ENCODE data around the gene CFAP299. TPM values are rescaled to one million over a fixed set of nuclear protein-coding genes. Genes with fewer than 3 reads are reported as not detected.

CFAP299 gene
- total and polyA plus RNA-seq, 2 of the 8 experiments (the other 6 are each of a cell fraction or from before 2014, with no cell fraction given): not detected

DNA sequence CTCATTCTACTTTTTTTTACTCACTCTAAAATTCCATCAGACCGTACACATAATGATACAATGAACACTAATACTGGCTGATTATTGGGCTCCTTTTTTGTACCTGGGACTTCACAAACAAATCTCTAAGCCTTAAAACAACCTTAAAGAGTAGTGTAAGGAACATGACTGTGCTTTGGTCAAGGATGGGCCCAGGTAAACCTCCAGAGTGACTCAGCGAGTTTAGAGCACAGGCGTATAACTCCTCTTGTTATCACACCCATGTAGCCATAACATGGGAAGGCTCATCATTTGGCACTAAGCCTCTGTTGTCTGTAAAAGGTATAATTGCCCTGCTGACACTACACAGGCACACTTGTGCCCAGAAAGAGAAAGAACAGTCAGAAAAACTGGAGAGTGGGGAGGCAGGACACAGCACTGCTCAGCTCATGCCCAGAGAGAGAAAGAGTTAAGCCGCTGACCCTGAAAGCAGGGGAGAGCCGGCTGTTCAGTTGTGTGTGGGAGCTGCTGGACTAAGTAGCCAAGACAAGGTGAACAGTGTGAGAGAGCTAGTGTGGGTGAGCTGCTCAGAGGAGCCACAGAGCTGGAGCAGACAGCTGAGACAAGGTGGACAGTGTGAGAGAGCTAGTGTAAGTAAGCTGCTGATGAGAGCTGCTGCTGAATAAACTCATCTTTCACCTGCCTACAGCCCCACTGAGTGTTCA, 375.4 kb downstream of the CFAP299 start:
- no peak overlapping the region for H3K27ac ChIP-seq (ENCODE audit: low read depth, low read length)

More for the DNA sequence above, 375.4 kb downstream of the CFAP299 start:
- Histone ChIP-seq H3K4ac (replicated peaks; ENCODE audit: insufficient read length, low read depth, low read length) (no peak overlapping the region), H3K4me2 (ENCODE audit: insufficient read depth in 1 of 2, low read depth in 2 of 2, low read length in 2 of 2) (no peak overlapping the region), H3K4me3 (ENCODE audit: extremely low read depth in 1 of 4, insufficient read depth in 2 of 4, low read depth in 3 of 4, low read length in 4 of 4) (no peak overlapping the region), H4K20me1 (replicated peaks in 1 of 2; ENCODE audit: control insufficient read depth in 1 of 2, insufficient read depth in 2 of 2, low read length in 2 of 2) (no peaks in the 10 kb centered on the region), H3K18ac (ENCODE audit: extremely low read depth, low read length) (no peak overlapping the region), H2BK15ac (ENCODE audit: low read length) (no peak overlapping the region), H2AFZ (ENCODE audit: low read length) (peak overlapping the region; percentile 72; the same call in 1 of the 2 replicates), H3K79me1 (ENCODE audit: low read depth, low read length) (no peaks in the 10 kb centered on the region), H3K9me3 (ENCODE audit: insufficient read depth in 2 of 2, low read depth in 1 of 2, low read length in 1 of 2) (no peaks in the 10 kb centered on the region), H3K9ac (replicated peaks in 1 of 4; ENCODE audit: extremely low read depth in 1 of 4, low read depth in 3 of 4, low read length in 3 of 4) (no peak overlapping the region), H3K4me1 (replicated peaks in 1 of 4; ENCODE audit: control insufficient read depth in 3 of 4, insufficient read depth in 4 of 4, low read length in 3 of 4) (no peaks in the 10 kb centered on the region), H4K8ac (ENCODE audit: extremely low read depth, insufficient read depth, low read length) (no peak overlapping the region), H4K5ac (ENCODE audit: insufficient read length, low read depth, low read length) (no peak overlapping the region), H4K91ac (replicated peaks; ENCODE audit: insufficient read length, low read length) (peak overlapping the region; percentile 38), H2BK20ac (ENCODE audit: low read length) (no peak overlapping the region), H2BK120ac (replicated peaks; ENCODE audit: low read depth, low read length) (no peak overlapping the region), H3K23me2 (ENCODE audit: low read depth, low read length) (no peaks in the 10 kb centered on the region), H3K56ac (replicated peaks; ENCODE audit: insufficient read length, low read depth, low read length) (no peak overlapping the region), H2BK5ac (ENCODE audit: low read depth, low read length) (no peak overlapping the region), H3K14ac (ENCODE audit: insufficient read length) (no peak overlapping the region), H3K27me3 (replicated peaks in 1 of 4; ENCODE audit: control insufficient read depth in 3 of 4, extremely low read depth in 1 of 4, insufficient read depth in 3 of 4, low read length in 3 of 4) (no peaks in the 10 kb centered on the region), H3K36me3 (ENCODE audit: control insufficient read depth in 2 of 4, insufficient read depth in 4 of 4, low read length in 3 of 4) (no peaks in the 10 kb centered on the region), H3K79me2 (ENCODE audit: control insufficient read depth in 1 of 2, insufficient read depth in 2 of 2, low read length in 2 of 2) (no peaks in the 10 kb centered on the region), H3K23ac (ENCODE audit: insufficient read length) (no peak overlapping the region), H2AK5ac (ENCODE audit: low read depth, low read length) (no peak overlapping the region), H2BK12ac (ENCODE audit: low read depth, low read length) (no peak overlapping the region)
- TF ChIP-seq BACH1 (IDR thresholded peaks at IDR 0.05; ENCODE audit: low read length) (peak; percentile 75), MAFK (IDR thresholded peaks at IDR 0.05; ENCODE audit: low read depth, low read length) (0 out of 2 replicates have a peak, but pooled peaks have one; percentile 17), BRCA1 (IDR thresholded peaks at IDR 0.05; ENCODE audit: low read depth, low read length) (no peak)
- POLR2A ChIA-PET (ENCODE audit: partially characterized antibody): no interaction called here
- WGBS, 2 experiments (ENCODE audit: extremely low coverage in 1 of 2, insufficient coverage in 1 of 2, insufficient read length in 1 of 2, insufficient replicate concordance in 2 of 2, low coverage in 1 of 2, low lambda C conversion rate in 2 of 2, missing lambda C conversion rate in 1 of 2): 66% methylated on average over 5 of the region's 5 CpGs; no CpG with 5 or more reads in 1 of the 2 experiments
- no peak for DNase-seq (ENCODE audit: low read depth in 1 of 2, low spot score in 2 of 2)
- no peak for FAIRE-seq
- CTCF ChIA-PET (ENCODE audit: partially characterized antibody): interaction anchor here (0.5 to 1.1 kb wide), 4 partner anchors 15 to 348 kb away, joined by 3 read pairs; no protein-coding TSS in a partner anchor
